NB4 (cell line): ENCODE results near the gene KNOP1.

Experiments used
- CTCF ChIP-seq: IDR thresholded peaks from one replicate; pipeline ENCODE4 v1.5.1; 2012; ENCODE audit warnings: low read depth, low read length
- MAX ChIP-seq: IDR thresholded peaks from 2 replicates; pipeline ENCODE4 v1.6.1; 2011; ENCODE audit warnings: low read depth, low read length
- POLR2A ChIP-seq: IDR thresholded peaks from 2 replicates; pipeline ENCODE4 v1.6.1; 2011; ENCODE audit warnings: mild to moderate bottlenecking; ENCODE audit not compliant: insufficient read length; ENCODE audit errors: extremely low read depth

DNA sequence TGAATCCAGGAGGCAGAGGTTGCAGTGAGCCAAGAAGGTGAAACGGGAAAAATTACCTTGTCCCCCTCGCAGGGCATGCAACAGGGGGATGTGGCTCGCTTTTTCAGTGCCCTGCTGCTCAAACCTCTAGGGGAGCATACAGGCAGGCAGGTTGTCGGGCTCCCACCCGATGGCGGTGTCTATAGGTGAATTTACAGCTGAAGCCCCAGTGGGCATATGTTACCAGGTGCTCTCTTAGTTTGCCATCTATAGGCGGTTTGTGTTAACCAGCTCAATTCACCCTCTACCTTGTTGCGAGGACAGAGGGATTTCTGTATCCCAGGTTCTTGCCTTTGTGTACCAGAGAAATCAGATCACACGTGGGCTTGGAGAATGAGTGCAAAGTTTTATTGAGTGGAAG is 49.0 kb upstream of the KNOP1 start:
- no peak for TF ChIP-seq POLR2A
- TF ChIP-seq CTCF, result no peak
- TF ChIP-seq MAX, result no peak
